NOMO-1 treated with DMSO at 0.1 percent for 48 hours (cell line): Measurements from ENCODE around the gene ACAD8.

Source experiments
- DNase-seq: peaks from one replicate; lab custom pipeline; 2025; ENCODE audit not compliant: unreplicated experiment; lab: John Stamatoyannopoulos, UW

ACAD8 gene

DNA sequence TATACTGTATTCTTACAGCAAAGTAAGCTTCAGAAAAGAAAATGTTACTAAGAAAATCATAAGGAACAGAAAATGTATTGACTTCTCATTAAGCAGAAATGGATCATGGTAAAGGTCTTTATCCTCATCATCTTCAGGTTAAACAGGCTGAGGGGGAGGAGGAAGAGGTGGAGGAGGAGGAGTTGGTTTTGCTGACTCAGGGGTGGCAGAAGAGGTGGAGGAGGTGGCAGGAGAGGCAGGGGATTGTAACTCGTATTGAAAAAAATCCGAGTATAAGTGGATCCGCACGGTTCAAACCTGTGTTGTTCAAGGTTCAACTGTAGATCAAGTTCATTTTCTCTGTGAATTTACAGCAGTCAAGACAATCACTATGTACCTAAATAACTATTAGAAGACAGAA, 35.8 kb downstream of the ACAD8 start:
- DNase-seq, result no peak

GRCh38 chr11:134289789-134290188, 36.4 kb downstream of the ACAD8 start:
- DNase-seq, result no peak

DNA sequence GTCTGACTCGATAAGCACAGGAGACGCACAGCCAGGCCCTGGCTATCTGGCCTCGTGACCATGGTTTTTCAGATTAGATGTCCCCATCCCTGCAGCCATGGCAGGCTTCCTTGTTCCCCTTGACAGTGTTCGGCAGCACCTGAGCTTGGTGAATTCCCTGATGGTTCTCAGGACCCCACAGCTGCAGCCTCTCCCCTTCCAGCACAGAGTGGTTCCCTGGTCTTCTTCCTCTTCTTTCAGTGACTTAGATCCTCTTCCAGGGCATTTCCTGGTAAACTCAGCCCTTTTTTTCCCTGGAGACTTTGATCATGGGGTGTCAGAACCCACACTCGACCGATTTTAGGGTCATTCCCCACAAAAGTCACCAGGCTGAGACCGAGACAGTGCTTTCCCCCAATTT, 37.3 kb downstream of the ACAD8 start:
- DNase-seq, result no peak

DNA sequence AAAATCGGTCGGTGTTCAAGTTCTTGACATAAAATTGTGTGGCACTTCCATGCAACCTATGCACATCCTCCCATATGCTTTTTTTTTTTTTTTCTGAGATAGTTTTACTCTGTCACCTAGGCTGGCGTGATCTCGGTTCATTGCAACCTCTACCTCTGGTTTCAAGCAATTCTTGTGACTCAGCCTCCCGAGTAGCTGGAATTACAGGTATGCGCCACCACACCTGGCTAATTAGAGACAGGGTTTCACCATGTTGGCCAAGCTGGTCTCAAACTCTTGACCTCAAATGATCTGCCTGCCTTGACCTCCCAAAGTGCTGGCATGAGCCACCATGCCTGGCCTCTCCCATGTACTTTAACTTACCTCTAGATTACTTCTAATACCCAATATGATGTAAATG, 37.8 kb downstream of the ACAD8 start:
- no peak for DNase-seq

- no peak for DNase-seq
Observed at GRCh38 chr11:134292661-134293060, 39.3 kb downstream of the ACAD8 start.

DNA sequence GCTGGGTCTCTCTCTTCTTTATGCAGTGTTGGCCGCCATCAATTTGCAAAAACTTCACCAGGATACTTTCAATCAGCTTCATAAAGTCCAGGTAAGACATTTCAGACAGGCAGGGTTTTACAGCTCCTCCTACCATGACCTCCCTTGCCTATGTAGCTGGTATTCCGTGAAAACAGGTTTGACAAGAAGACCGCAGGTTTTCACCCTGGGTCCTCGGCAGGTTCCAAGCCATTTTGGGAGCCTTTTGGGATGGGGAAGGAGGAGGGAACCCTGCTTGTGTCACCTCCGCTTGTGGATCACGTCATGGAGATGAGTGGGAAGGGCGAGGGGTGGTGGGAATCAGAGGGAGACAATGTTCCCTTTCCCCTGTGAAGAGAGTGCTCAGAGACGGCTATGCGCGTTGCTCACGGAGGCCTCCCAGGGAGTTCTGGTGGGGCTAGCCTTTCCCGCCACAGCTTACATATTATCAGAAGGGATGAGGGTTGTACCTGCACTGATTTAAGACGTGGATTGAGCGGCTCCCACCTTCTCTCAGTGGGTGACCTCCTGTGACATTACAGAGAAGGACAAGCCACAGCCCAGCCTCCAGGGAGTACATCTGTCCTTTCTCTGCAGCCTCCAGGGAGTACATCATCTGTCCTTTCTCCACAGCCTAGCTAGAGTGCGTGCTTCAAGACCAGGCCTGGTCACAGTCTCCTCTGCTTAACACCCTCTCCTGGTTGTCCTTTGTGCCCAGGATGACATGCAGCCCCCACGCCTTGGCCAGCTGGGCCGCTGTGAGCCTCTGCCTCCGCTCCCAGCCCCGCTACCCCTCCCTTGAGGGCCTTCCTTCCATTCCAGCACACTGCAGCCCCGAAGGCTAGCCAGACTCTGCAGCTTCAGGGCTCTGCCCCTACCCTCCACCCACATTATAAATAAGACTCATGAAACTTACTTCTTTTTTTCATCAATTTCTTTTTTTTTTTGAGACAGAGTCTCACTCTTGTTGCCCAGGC, 40.0 kb downstream of the ACAD8 start:
- no peak for DNase-seq

- DNase-seq, result no peak
Observed at GRCh38 chr11:134294664-134295063, 41.3 kb downstream of the ACAD8 start.

DNA sequence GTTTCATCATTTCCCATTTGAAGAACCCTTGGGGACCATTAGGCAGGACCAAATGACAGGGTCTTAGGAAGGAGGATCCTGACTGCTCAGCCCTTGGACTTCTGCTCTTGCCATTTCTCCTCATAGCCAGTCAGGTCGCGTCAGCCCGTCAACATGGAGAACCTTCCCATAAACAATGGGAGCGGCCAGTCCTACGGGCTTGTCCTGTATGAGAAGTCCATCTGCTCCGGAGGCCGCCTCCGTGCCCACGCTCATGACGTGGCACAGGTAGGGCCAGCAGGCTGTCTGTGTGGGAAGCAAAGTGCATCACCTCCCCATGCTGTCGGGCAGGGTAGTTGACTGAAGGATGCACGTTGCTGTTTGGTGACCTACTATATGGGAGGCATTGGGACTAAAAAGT, 58.9 kb downstream of the ACAD8 start:
- no peak for DNase-seq

GRCh38 chr11:134312807-134313206, 59.4 kb downstream of the ACAD8 start:
- no peak for DNase-seq

- no peak for DNase-seq
Observed at GRCh38 chr11:134313379-134313778, 60.0 kb downstream of the ACAD8 start.

DNA sequence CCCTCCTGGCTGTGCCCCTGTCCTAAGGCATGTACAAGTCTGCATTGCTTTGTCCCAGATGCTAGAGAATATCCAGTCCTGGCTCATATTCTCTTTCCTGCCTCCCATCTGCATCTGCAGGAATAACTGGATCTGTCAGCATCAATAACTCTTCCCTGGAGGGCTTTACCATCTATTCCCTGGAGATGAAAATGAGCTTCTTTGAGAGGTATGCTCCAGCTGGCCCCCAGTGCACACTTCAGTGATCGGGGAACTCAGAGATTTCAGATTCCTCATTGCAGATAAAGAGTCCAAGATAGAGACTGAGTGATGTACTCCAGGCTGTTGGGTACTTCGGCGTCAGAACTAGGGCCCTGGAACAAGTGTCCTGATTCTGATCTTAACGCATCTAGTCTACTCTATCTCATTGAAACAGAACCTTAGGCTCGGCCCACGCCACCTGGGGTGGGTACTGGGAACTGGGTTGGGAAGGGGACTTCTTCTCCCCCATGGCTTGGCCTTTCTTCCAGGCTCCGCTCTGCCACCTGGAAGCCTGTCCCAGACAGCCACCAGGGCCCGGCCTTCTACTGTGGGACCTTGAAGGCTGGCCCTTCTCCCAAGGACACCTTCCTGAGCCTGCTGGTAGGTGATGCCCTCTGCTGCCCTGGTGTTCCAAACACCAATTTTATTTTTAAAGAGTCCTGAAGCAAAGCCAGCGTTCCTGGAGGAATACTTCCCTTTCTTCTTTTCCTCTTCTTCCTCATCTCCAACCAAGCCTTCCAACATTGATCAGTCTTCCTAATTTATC, 60.6 kb downstream of the ACAD8 start:
- DNase-seq, result no peak
